Hematopoietic multipotent progenitor cell treated with erythropoietin and hydrocortisone succinate and interleukin-3 and kit ligand, for 17 days (in vitro differentiated cells): Measurements from ENCODE around the gene DNAH7.
"Not testable (repeated sequence)": the region's sequence is repeated elsewhere in the genome, so short reads cannot be mapped to it uniquely, and the experiment has no call there.

Experiments
- DNase-seq: peaks from one replicate; pipeline ENCODE4 v3.0.0-alpha.2; 2015; ENCODE audit warnings: low spot score

DNAH7 gene

DNA sequence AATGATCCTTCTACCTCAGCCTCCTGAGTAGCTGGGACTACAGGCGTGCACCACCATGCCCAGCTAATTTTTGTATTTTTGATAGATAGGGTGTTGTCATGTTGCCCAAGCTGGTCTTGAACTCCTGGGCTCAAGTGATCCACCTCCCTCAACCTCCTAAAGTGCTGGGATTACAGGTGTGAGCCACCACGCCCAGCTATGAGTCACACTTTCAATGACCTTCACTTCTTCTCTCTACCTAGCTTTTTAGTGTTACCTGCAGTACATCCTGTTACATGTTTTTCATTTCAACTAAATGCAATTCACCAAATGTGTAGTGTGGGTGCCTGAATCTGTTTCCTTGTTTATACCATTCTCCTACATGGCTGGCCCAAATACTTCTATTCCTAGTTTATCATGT lies 347.6 kb downstream of the DNAH7 start:
- no peak for DNase-seq

DNA sequence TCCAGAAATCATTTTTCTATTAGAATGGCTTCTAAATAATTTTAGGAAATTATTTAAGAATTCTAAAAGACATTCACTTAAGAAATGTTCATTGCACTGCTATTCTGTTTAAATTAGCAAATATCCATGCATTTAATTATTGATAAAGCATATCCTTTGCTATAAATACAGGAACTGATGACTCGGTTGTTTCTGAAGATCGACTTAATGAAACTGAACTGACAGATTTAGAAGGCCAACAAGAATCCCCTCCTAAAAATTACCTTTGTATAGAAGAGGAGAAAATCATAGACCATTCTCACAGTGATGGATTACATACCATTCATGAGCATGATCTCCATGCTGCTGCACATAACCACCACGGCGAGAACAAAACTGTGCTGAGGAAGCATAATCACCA lies 352.2 kb downstream of the DNAH7 start:
- no peak for DNase-seq

DNA sequence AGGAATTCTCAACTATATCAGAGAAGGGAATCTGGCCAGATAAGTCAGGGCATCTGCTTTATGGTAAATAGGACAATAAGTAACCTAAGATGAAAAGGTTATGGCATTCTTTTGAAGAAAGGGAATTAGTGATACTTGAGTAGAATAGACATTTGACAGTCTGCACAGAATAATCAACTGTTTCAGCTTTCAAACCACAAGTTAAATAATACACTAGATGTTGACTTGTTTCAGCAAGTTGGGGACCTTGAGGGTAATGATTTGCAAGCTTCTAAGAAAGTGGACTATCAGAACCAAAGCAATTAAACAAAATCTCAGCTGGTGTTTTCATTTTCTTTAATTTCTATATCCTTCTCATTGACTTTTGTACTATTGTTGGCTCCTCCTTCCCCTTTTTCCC lies 357.2 kb downstream of the DNAH7 start:
- DNase-seq = no peak

DNA sequence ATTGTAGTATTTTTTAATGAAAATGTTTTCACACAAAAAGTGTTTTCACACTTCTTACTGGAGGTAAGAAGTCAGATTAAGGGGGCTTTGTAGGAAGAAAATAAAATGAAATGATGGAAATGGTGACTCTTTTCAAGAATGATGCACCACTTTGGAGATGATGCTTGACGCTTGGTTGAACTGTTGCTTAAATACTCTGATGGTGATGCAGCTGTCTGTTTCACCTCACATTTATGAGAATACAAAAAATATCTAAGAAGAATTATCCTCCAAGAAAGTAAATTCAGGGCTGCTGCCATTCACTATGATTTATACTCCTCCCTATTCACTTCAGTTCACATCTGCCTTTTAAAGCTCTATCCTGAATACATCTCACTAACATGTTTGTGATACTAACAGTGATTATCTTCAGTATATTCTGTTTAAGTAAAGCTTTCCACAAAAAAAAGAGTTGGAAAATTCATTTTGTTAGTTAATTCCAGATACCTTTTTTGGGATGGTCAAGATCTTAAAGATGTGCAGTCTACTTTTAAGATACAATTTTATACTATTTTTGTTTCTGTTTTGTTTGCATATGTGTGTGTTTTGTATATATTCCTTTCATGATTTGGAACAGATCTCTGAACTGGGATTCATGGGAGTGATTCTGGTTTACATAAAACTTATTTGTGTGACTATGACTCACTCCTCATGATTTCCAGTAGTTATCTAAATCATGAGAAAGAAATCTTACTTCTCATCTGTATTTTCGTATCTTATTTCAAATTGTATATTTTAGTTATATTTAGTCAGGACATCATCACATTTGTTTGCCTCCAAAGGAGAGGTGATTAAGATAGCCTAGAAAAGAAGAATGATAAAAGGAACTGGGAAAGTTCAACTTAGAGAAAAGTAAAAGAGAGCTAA lies 358.5 kb downstream of the DNAH7 start:
- no peak for DNase-seq

DNA sequence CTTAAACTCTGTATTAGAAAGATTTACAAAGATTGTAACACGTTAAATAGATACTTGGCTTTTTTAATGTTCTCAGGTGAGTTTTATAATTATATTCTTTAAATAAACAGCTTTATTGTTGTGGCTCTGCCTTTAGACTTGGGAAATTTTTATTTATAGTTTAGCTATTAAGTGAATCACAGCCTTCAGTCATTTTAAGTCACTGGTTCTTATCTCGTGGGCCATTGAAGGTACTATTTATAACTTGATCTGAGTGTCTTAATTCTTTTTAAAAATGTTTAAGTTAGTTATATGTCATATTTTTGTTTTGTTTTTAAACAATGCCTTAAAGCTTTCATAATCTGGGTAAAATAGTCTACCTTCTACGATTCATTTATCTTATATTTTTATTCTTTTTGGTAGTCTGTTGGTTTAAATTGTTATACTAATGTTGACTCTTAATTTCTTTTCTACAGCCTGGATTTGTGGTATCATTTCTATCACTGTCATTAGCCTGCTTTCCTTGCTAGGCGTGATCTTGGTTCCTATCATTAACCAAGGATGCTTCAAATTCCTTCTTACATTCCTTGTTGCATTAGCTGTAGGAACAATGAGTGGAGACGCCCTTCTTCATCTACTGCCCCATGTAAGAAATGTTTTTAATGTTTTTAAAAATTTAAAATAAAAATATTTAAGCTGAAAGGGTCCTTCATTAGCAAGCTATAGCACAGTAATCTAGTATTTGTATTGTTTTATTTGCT lies 362.3 kb downstream of the DNAH7 start:
- DNase-seq = no peak

DNA sequence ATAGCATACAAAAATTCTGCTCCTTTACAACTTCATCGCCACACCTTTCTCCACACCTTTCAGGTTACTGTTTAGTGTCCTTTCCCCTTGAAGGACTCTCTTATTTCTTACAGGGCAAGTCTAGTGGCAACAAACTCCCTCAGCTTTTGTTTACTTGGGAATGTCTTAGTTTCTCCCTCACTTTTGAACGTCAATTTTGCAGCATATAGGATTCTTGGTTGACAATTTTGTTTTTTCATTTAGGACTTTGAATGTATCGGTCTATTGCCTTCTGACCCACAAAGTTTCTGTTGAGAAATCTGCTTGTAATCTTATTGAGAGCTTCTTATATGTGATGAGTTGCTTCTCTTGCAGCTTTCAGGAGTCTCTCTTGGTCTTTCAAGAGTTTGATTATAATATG lies 368.2 kb downstream of the DNAH7 start:
- DNase-seq = no peak

DNA sequence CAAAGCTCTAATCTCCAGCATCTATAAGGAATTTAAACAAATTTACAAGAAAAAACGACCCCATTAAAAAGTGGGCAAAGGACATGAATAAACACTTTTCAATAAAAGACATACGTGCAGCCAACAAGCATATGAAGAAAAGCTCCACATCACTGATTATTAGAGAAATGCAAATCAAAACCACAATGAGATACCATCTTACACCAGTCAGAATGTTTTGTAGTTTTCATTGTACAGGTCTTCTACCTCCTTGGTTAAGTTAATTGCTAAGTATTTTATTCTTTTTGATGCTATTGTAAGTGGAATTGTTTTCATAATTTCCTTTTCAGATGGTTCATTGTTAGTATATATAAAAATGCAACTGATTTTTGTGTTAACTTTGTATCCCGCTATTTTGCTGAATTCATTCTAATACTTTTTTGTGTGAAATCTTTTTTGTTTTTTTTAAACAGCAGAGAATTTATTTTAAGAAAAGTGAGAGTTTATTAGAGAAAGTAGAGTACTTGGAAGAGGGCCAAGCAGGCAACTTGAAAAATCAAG lies 370.9 kb downstream of the DNAH7 start:
- no peak for DNase-seq

DNA sequence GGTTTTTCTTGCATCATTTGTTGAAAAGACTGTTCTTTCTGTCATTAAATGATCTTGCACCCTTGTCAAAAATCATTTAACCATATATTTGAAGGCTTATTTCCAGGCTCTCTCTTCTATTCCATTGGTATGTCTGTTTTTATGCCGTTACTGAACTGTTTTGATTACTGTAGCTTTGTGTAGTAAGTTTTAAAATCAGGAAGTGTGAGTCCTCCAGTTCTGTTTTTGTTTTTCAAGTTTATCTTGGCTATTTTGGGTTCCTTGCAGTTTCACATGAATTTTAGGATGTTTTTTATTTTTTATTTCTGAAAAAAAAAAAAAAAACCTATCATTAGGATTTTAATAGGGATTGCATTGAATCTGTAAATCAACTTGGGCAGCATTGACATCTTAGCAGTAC lies 372.6 kb downstream of the DNAH7 start:
- no peak for DNase-seq

DNA sequence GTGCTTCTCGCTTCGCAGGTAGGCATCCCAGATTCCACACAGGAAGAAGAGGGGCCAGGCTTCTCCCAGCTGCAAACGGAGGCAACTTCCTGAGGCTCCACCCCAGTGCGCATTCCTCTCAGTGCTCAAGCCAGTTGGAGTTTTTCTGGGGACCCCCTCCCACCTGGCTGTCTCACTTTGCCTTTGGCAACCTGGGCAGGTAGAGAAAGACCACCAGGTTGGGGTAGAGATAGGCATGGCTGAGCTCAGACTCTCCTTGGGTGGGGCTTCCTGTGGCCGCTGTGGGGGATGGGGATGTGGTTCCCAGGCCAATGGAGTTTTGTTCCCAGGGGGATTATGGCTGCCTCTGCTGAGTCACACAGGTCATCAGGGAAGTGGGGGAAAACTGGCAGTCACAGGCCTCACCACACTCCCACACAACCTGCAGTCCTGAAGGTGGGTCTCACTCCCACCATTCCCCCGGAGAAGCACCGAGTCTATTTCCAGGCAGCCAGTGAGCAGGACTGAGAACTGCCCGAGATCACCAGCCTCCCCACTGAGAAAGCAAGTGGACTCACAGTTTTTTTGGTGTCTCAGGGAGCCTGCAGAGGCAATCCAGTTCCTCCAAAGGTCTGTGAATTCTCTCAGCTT lies 373.5 kb downstream of the DNAH7 start:
- DNase-seq = no peak

DNA sequence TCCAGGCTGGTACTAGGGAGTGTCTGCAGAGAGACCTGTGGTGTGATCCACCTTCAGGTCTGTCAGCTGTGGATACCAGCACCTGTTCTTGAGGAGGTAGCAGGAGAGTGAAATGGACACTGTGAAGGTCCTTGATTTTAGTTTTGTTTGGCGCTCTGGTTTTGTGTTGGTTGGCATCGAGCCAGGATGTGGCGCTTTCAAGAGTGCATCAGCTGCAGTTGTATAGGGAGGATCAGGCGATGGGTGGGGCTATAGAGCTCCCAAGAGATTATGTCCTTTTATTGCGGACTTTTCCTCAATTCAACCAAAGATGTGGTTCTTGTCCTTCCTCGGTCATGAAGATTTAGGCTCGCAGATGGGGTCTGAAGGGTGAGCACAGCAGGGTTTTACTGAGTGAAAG lies 374.1 kb downstream of the DNAH7 start:
- no peak for DNase-seq

DNA sequence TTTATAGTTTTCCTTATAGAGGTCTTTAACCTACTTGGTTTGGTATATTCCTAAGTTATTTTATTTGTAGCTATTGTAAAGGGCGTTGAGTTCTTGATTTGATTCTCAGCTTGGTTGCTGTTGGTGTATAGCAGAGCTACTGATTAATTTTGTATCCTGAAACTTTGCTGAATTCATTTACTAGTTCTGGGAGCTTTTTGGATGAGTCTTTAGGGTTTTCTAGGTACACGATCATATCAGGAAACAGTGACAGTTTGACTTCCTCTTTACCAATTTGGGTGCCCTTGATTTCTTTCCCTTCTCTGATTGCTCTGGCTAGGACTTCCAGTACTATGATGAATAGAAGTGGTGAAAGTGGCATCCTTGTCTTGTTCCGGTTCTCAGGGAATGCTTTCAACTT lies 376.1 kb downstream of the DNAH7 start:
- not testable (repeated sequence) for DNase-seq
